SK-N-SH treated with all-trans-retinoic acid at 6 μM for 48 hours (cell line): ENCODE data around the gene VPS37C.

Source experiments
- ARNTL ChIP-seq: fragments of 450-650 bp; formaldehyde crosslinking; IDR thresholded peaks from 2 replicates; pipeline ENCODE4 v1.5.0; 2020; ENCODE audit warnings: low read depth, mild to moderate bottlenecking, moderate library complexity, borderline replicate concordance
- POU6F1 ChIP-seq: fragments of 250-450 bp; sonication (Bioruptor Pico); IDR thresholded peaks from 2 replicates; pipeline ENCODE4 v1.8.0; 2021; ENCODE audit warnings: low read depth, mild to moderate bottlenecking, moderate library complexity, borderline replicate concordance
- ZNF565 ChIP-seq: fragments of 450-650 bp; formaldehyde crosslinking; conservative IDR thresholded peaks from 2 replicates; pipeline ENCODE4 v1.5.0; 2020; ENCODE audit warnings: low read depth, mild to moderate bottlenecking, moderate library complexity
- TF ChIP-seq, protein P1 (sequence below): fragments of 250-450 bp; sonication (Bioruptor Pico); IDR thresholded peaks from 2 replicates; pipeline ENCODE4 v1.5.1; 2020; ENCODE audit warnings: low read depth, mild to moderate bottlenecking, moderate library complexity

GRCh38 chr11:61174949-61175348 lies 13.7 kb upstream of the VPS37C start:
- TF ChIP-seq ARNTL (CRISPR knock-in tag) (no peak), POU6F1 (CRISPR knock-in tag) (no peak), ZNF565 (CRISPR knock-in tag) (no peak)
- TF ChIP-seq, protein P1, sequence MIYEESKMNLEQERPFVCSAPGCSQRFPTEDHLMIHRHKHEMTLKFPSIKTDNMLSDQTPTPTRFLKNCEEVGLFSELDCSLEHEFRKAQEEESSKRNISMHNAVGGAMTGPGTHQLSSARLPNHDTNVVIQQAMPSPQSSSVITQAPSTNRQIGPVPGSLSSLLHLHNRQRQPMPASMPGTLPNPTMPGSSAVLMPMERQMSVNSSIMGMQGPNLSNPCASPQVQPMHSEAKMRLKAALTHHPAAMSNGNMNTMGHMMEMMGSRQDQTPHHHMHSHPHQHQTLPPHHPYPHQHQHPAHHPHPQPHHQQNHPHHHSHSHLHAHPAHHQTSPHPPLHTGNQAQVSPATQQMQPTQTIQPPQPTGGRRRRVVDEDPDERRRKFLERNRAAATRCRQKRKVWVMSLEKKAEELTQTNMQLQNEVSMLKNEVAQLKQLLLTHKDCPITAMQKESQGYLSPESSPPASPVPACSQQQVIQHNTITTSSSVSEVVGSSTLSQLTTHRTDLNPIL (CRISPR knock-in tag): no peak
